ENCODE results near the gene NDUFA7.
A peak's percentile ranks its signal among the peaks of the same experiment; 100 is the strongest.
"Not testable (repeated sequence)": the region's sequence is repeated elsewhere in the genome, so short reads cannot be mapped to it uniquely, and the experiment has no call there.

Gene NDUFA7

GRCh38 chr19:8318835-8319234 lies 2.3 kb downstream of the NDUFA7 start:
- not testable (repeated sequence) for DNase-seq

GRCh38 chr19:8316351-8317125 lies 4.6 kb downstream of the NDUFA7 start:
- DNase-seq, result no peak

GRCh38 chr19:8314981-8315640 lies 6.1 kb downstream of the NDUFA7 start:
- DNase-seq, result not testable (repeated sequence)

GRCh38 chr19:8311461-8312260 lies 9.5 kb downstream of the NDUFA7 start:
- no peak for DNase-seq

- DNase-seq, result no peak
These were observed 10.7 kb downstream of the NDUFA7 start for GRCh38 chr19:8310342-8311055.

GRCh38 chr19:8308891-8309291 lies 12.3 kb downstream of the NDUFA7 start:
- DNase-seq, result no peak

GRCh38 chr19:8307965-8308866 lies 13.0 kb downstream of the NDUFA7 start, which contains the start of gene CD320:
TSS of gene CD320 (minus strand) at chr19:8308358. CDS start at chr19:8308290, 68 bp downstream.
- DNase-seq, result peak; percentile 90

- no peak for DNase-seq
These were observed 13.7 kb downstream of the NDUFA7 start for GRCh38 chr19:8307400-8307964.

- no peak for DNase-seq
These were observed 14.7 kb downstream of the NDUFA7 start for GRCh38 chr19:8306235-8307054.

GRCh38 chr19:8305798-8306197 lies 15.4 kb downstream of the NDUFA7 start:
- DNase-seq, result no peak

GRCh38 chr19:8304841-8305621 lies 16.1 kb downstream of the NDUFA7 start:
- no peak for DNase-seq

GRCh38 chr19:8302734-8303133 lies 18.4 kb downstream of the NDUFA7 start:
- no peak for DNase-seq

GRCh38 chr19:8302357-8302691 lies 18.9 kb downstream of the NDUFA7 start:
- DNase-seq, result no peak

- not testable (repeated sequence) for DNase-seq
These were observed 29.8 kb downstream of the NDUFA7 start for GRCh38 chr19:8291337-8291736.

GRCh38 chr19:8276508-8276907 lies 44.7 kb downstream of the NDUFA7 start:
- not testable (repeated sequence) for DNase-seq

- no peak for DNase-seq
These were observed 51.5 kb downstream of the NDUFA7 start for GRCh38 chr19:8269724-8270123.

GRCh38 chr19:8265872-8266271 lies 55.3 kb downstream of the NDUFA7 start:
- DNase-seq, result no peak

GRCh38 chr19:8264248-8264647 lies 56.9 kb downstream of the NDUFA7 start:
- not testable (repeated sequence) for DNase-seq

- no peak for DNase-seq
These were observed 58.7 kb downstream of the NDUFA7 start for GRCh38 chr19:8262431-8262830.

- DNase-seq, result no peak
These were observed 59.3 kb downstream of the NDUFA7 start for GRCh38 chr19:8261881-8262280.

All from 8988T (cell line).